BE2C (cell line): Measurements from ENCODE around the gene ADGRD1.

ENCODE experiments used
- DNase-seq: peaks from one replicate; pipeline ENCODE4 v3.0.0-alpha.2; 2020
- H3K27me3 ChIP-seq: fragments of 250-450 bp; sonication (Bioruptor Pico); 2 replicates; pipeline ENCODE4 v1.5.1; 2020; ENCODE audit warnings: mild to moderate bottlenecking
- H3K36me3 ChIP-seq: fragments of 250-450 bp; sonication (Bioruptor Pico); 2 replicates; pipeline ENCODE4 v1.5.1; 2020; ENCODE audit warnings: mild to moderate bottlenecking
- H3K4me1 ChIP-seq: fragments of 250-450 bp; sonication (Bioruptor Pico); 2 replicates; pipeline ENCODE4 v1.5.1; 2020
- H3K4me3 ChIP-seq: 2 replicates; pipeline ENCODE4 v1.5.1; 2011; ENCODE audit warnings: low read depth, low read length
- H3K9me3 ChIP-seq: fragments of 250-450 bp; sonication (Bioruptor Pico); 2 replicates; pipeline ENCODE4 v1.5.1; 2020
- CTCF ChIP-seq: IDR thresholded peaks from 2 replicates; pipeline ENCODE4 v1.5.1; 2012; ENCODE audit warnings: mild to moderate bottlenecking, low read depth, low read length

ADGRD1 gene

GRCh38 chr12:131140697-131141096 is 187.0 kb downstream of the ADGRD1 start:
- DNase-seq, result no peak

GRCh38 chr12:131141514-131141913 is 187.8 kb downstream of the ADGRD1 start:
- Histone ChIP-seq H3K36me3 (no peaks in the 10 kb centered on the region), H3K4me1 (no peaks in the 10 kb centered on the region; the same call in 1 of the 2 replicates), H3K27me3 (no peaks in the 10 kb centered on the region), H3K9me3 (no peaks in the 10 kb centered on the region), H3K4me3 (no peak overlapping the region)
- no peak for DNase-seq
- TF ChIP-seq CTCF, result no peak

More at GRCh38 chr12:131140697-131141096, 187.0 kb downstream of the ADGRD1 start:
- H3K36me3 ChIP-seq, result no peaks in the 10 kb centered on the region
- no peak overlapping the region for H3K4me3 ChIP-seq
- TF ChIP-seq CTCF, result no peak
- no peaks in the 10 kb centered on the region for H3K9me3 ChIP-seq
- no peaks in the 10 kb centered on the region; the same call in 1 of the 2 replicates for H3K4me1 ChIP-seq
- no peaks in the 10 kb centered on the region for H3K27me3 ChIP-seq

- DNase-seq, result no peak
- Histone ChIP-seq H3K4me1 (no peaks in the 10 kb centered on the region; the same call in 1 of the 2 replicates), H3K27me3 (no peaks in the 10 kb centered on the region), H3K4me3 (no peak overlapping the region), H3K9me3 (no peaks in the 10 kb centered on the region), H3K36me3 (no peaks in the 10 kb centered on the region)
- TF ChIP-seq CTCF, result no peak
Measured at GRCh38 chr12:131142891-131143657, 189.4 kb downstream of the ADGRD1 start.

- Histone ChIP-seq H3K27me3 (no peaks in the 10 kb centered on the region), H3K9me3 (no peaks in the 10 kb centered on the region), H3K4me1 (no peaks in the 10 kb centered on the region), H3K4me3 (no peak overlapping the region), H3K36me3 (no peaks in the 10 kb centered on the region)
- no peak for TF ChIP-seq CTCF
- DNase-seq, result no peak
Measured at GRCh38 chr12:131146173-131146675, 192.5 kb downstream of the ADGRD1 start.

GRCh38 chr12:131147293-131147692 is 193.6 kb downstream of the ADGRD1 start:
- TF ChIP-seq CTCF, result no peak
- no peaks in the 10 kb centered on the region for H3K4me1 ChIP-seq
- no peak for DNase-seq
- H3K4me3 ChIP-seq, result no peak overlapping the region
- H3K36me3 ChIP-seq, result no peaks in the 10 kb centered on the region
- H3K27me3 ChIP-seq, result no peaks in the 10 kb centered on the region
- H3K9me3 ChIP-seq, result no peaks in the 10 kb centered on the region

GRCh38 chr12:131147894-131148293 is 194.2 kb downstream of the ADGRD1 start:
- DNase-seq, result no peak
- Histone ChIP-seq H3K27me3 (no peaks in the 10 kb centered on the region), H3K9me3 (no peaks in the 10 kb centered on the region), H3K4me3 (no peak overlapping the region), H3K36me3 (no peaks in the 10 kb centered on the region), H3K4me1 (no peaks in the 10 kb centered on the region)
- no peak for TF ChIP-seq CTCF
